K562 (cell line): ENCODE results near the gene KRTAP10-8. TPM values are rescaled to one million over a fixed set of nuclear protein-coding genes. Genes with fewer than 3 reads are reported as not detected.

ENCODE experiments used
- ATAC-seq: fragments of 200-7000 bp; cut with Tn5 transposase; 3 replicates; pipeline ENCODE4 v1.9.1; 2020; ENCODE audit warnings: moderate library complexity
- BruUV-seq: library from RNA; stranded (reverse); fragments of 400-500 nt; replicated peaks from 2 replicates; lab custom pipeline; 2021; lab: Mats Ljungman, UMichigan
- CTCF ChIA-PET: fragments of 300-600 bp; formaldehyde crosslinking; extraction: SDS; loops from one replicate; lab custom pipeline; 2021; ENCODE audit warnings: low intra/inter-chr PET ratio; lab: Yijun Ruan, JAX
- POLR2A ChIA-PET: fragments of 300-600, 350-650 bp; sonication (Branson Sonifier 250); formaldehyde crosslinking; extraction: SDS; loops from one replicate; lab custom pipeline; 2021; ENCODE audit warnings: antibody characterized with exemption, inconsistent platforms; lab: Yijun Ruan, JAX
- DNase-seq, 4 experiments: peaks; one replicate each; pipeline versions ENCODE4 v3.0.0 to v3.0.0-alpha.2; 2011 to 2018; ENCODE audit warnings: low spot score in 3 of 4, mixed read lengths in 3 of 4; ENCODE audit errors: extremely low read depth in 1 of 4
- FAIRE-seq: peaks from 2 replicates; lab custom pipeline; 2011; peaks lifted over from hg19 to GRCh38; lab: Jason Lieb, UNC
- H2AFZ ChIP-seq: 2 replicates; pipeline ENCODE4 v1.6.0; 2011; ENCODE audit warnings: low read depth, low read length, control low read depth, inconsistent platforms
- H3K27ac ChIP-seq: fragments of 200-600 bp; 3 replicates; pipeline ENCODE4 v1.8.0; 2011; ENCODE audit warnings: low read depth, mild to moderate bottlenecking, control low read depth, inconsistent platforms, low read length, moderate library complexity, mixed read lengths; ENCODE audit errors: extremely low read depth
- H3K27me3 ChIP-seq, 2 experiments: fragments of 300-600 bp in 1 of 2; 2 replicates in 1 of 2; 3 replicates in 1 of 2; pipeline versions ENCODE4 v1.6.0 to v1.8.0; 2011; ENCODE audit warnings: inconsistent platforms in 2 of 2, low read length in 2 of 2, mild to moderate bottlenecking in 1 of 2, mixed read lengths in 1 of 2, moderate library complexity in 1 of 2; ENCODE audit not compliant: control insufficient read depth in 2 of 2, insufficient read depth in 2 of 2
- H3K36me3 ChIP-seq: fragments of 300-600 bp; 3 replicates; pipeline ENCODE4 v1.8.0; 2011; ENCODE audit warnings: mild to moderate bottlenecking, low read length, inconsistent platforms; ENCODE audit not compliant: control insufficient read depth, insufficient read depth
- H3K4me1 ChIP-seq, 2 experiments: fragments of 200-600 bp in 1 of 2; replicated peaks in 1 of 2; 2 replicates in 1 of 2; 3 replicates in 1 of 2; pipeline versions ENCODE4 v1.5.1 to v1.8.0; 2011; ENCODE audit warnings: inconsistent platforms in 2 of 2, low read length in 2 of 2, mild to moderate bottlenecking in 1 of 2, mixed read lengths in 1 of 2, moderate library complexity in 1 of 2; ENCODE audit not compliant: control insufficient read depth in 2 of 2, insufficient read depth in 2 of 2
- H3K4me2 ChIP-seq: 2 replicates; pipeline ENCODE4 v1.6.1; 2011; ENCODE audit warnings: low read length, control low read depth, inconsistent platforms, mixed read lengths; ENCODE audit not compliant: insufficient read depth
- H3K4me3 ChIP-seq: fragments of 200-600 bp; sonication (generic), shearing (Covaris generic); 2 replicates; pipeline ENCODE4 v1.5.1; 2016; ENCODE audit warnings: control low read depth, inconsistent platforms
- H3K79me2 ChIP-seq: fragments of 200-600 bp; 3 replicates; pipeline ENCODE4 v1.8.0; 2011; ENCODE audit warnings: low read length, inconsistent platforms; ENCODE audit not compliant: control insufficient read depth, insufficient read depth
- H3K9ac ChIP-seq, 2 experiments: 2 replicates each; pipeline versions ENCODE4 v1.6.0 to v1.6.1; 2011; ENCODE audit warnings: low read depth in 2 of 2, low read length in 2 of 2, control low read depth in 1 of 2, inconsistent platforms in 1 of 2, mild to moderate bottlenecking in 1 of 2, mixed read lengths in 1 of 2; ENCODE audit not compliant: insufficient read depth in 1 of 2
- H3K9me1 ChIP-seq: one replicate; pipeline ENCODE4 v1.6.0; 2011; ENCODE audit warnings: inconsistent platforms, mild to moderate bottlenecking, low read length, moderate library complexity; ENCODE audit not compliant: control insufficient read depth, insufficient read depth
- H3K9me3 ChIP-seq: replicated peaks from 2 replicates; pipeline ENCODE4 v1.5.1; 2011; ENCODE audit warnings: low read depth, low read length, inconsistent platforms; ENCODE audit not compliant: control insufficient read depth, insufficient read depth
- H4K20me1 ChIP-seq: replicated peaks from 2 replicates; pipeline ENCODE4 v1.6.1; 2011; ENCODE audit warnings: low read length, inconsistent platforms, mixed read lengths; ENCODE audit not compliant: control insufficient read depth, insufficient read depth
- BCOR ChIP-seq: fragments of 450-650 bp; IDR thresholded peaks from 2 replicates; pipeline ENCODE4 v1.6.1; 2016
- DEAF1 ChIP-seq: fragments of 450-650 bp; formaldehyde crosslinking; IDR thresholded peaks from 2 replicates; pipeline ENCODE4 v1.4.0; 2020; ENCODE audit warnings: mild to moderate bottlenecking, moderate library complexity
- FOXK2 ChIP-seq, 2 experiments: fragments of 450-650 bp; IDR thresholded peaks in 1 of 2; conservative IDR thresholded peaks in 1 of 2; 2 replicates each; pipeline ENCODE4 v1.6.1; 2016; ENCODE audit warnings: low read depth in 2 of 2, mild to moderate bottlenecking in 1 of 2
- KDM1A ChIP-seq, 2 experiments: fragments of 450-650 bp; IDR thresholded peaks; 2 replicates each; pipeline ENCODE4 v1.6.1; 2016; ENCODE audit warnings: mild to moderate bottlenecking in 2 of 2
- L3MBTL2 ChIP-seq: fragments of 450-650 bp; IDR thresholded peaks from 2 replicates; pipeline ENCODE4 v1.6.1; 2016; ENCODE audit warnings: mild to moderate bottlenecking, moderate library complexity
- NCOR1 ChIP-seq: fragments of 450-650 bp; IDR thresholded peaks from 2 replicates; pipeline ENCODE4 v1.6.1; 2016; ENCODE audit warnings: mild to moderate bottlenecking, moderate library complexity
- PKNOX1 ChIP-seq: fragments of 450-650 bp; IDR thresholded peaks from 2 replicates; pipeline ENCODE4 v1.6.1; 2016
- RBM17 ChIP-seq: fragments of 200-400 bp; formaldehyde crosslinking; IDR thresholded peaks from 2 replicates; pipeline ENCODE4 v1.6.1; 2017; ENCODE audit warnings: low read depth, mild to moderate bottlenecking, low read length, borderline replicate concordance
- ZNF280A ChIP-seq: fragments of 450-650 bp; IDR thresholded peaks from 2 replicates; pipeline ENCODE4 v1.6.1; 2018; ENCODE audit warnings: mild to moderate bottlenecking, low read depth; ENCODE audit not compliant: partially characterized antibody
- ZNF384 ChIP-seq: IDR thresholded peaks from 2 replicates; pipeline ENCODE4 v1.6.1; 2012; ENCODE audit warnings: low read depth, low read length, improper control_type of control experiment
- WGBS: fragments of 100-300 bp; shearing (Covaris generic); methylation state at CpG from one replicate; pipeline ENCODE4 v1.1.6; 2016; ENCODE audit warnings: low coverage, mixed read lengths; ENCODE audit not compliant: insufficient coverage; ENCODE audit errors: missing lambda C conversion rate; 5-methylcytosine and 5-hydroxymethylcytosine counted together
- in situ Hi-C: fragments of 300-500 bp; cut with MboI; formaldehyde crosslinking; loops from 4 replicates; pipeline ENCODE4 v1.15.0; 2018; ENCODE audit warnings: inconsistent platforms, mixed read lengths
- intact Hi-C: fragments of 100-400 bp; cut with micrococcal nuclease; formaldehyde crosslinking; loops from 2 replicates; pipeline ENCODE4 v1.14.2; 2022
- polyA plus RNA-seq, 8 experiments: library from polyadenylated mRNA; depleted of rRNA in 4 of 8; stranded (reverse) in 5 of 8; unstranded in 3 of 8; fragments of >200 nt; fragmentation: Nextera tagmentation in 2 of 8; fragmentation: Illumina TruSeq in 1 of 8; extraction: Ambion mirVana in 2 of 8; extraction: Trizol in 1 of 8; gene quantifications; 2 replicates each; pipeline versions ENCODE4 v1.2.1 to v1.2.3, GENCODE V29; 2011 to 2014; ENCODE audit warnings: inconsistent platforms in 1 of 8, missing spikeins in 1 of 8
- total RNA-seq, 7 experiments: library from RNA; depleted of rRNA in 6 of 7; stranded (reverse); fragments of >200 nt in 6 of 7; fragmentation: Illumina TruSeq in 2 of 7; extraction: Trizol in 2 of 7; gene quantifications; 2 replicates each; pipeline versions ENCODE4 v1.2.1 to v1.2.3, GENCODE V29; 2011 to 2021; ENCODE audit warnings: low replicate concordance in 1 of 7

Gene KRTAP10-8
- total and polyA plus RNA-seq, 9 of the 15 experiments (the other 6 are each of a cell fraction or from before 2014, with no cell fraction given): not detected

- Histone ChIP-seq H3K4me3 (no peak overlapping the region), H2AFZ (no peak overlapping the region), H4K20me1 (no peaks in the 10 kb centered on the region), H3K9ac (peak overlapping the region in 1 of 2 experiments; percentile 68; a peak in 1 of 4 replicates), H3K79me2 (no peaks in the 10 kb centered on the region), H3K4me2 (no peak overlapping the region), H3K4me1 (peaks cover 19 to 37% of the 10 kb centered on the region in 2 experiments), H3K27me3 (peaks cover 0 to 9% of the 10 kb centered on the region in 2 experiments; a peak in 1 of 5 replicates), H3K9me3 (no peaks in the 10 kb centered on the region; the same call in 1 of the 2 replicates), H3K27ac (no peak overlapping the region), H3K9me1 (no peaks in the 10 kb centered on the region), H3K36me3 (no peaks in the 10 kb centered on the region)
- intact Hi-C loops (no loop called here), in situ Hi-C loops (no loop called here)
- TF ChIP-seq KDM1A (IDR thresholded peaks at IDR 0.05) (no peak), FOXK2 (conservative IDR thresholded peaks at IDR 0.05 in 1 of 2, IDR thresholded peaks at IDR 0.05 in 1 of 2; ENCODE audit: low read depth in 2 of 2) (no peak), DEAF1 (CRISPR knock-in tag) (no peak), L3MBTL2 (no peak), RBM17 (no peak), ZNF280A (no peak), NCOR1 (no peak), ZNF384 (no peak), PKNOX1 (no peak), BCOR (no peak)
- no peak for ATAC-seq
- ChIA-PET POLR2A (interaction anchor here (0.6 kb wide), 1 partner anchor 96 kb away, joined by 3 read pairs; no protein-coding TSS in a partner anchor), CTCF (no interaction called here)
- no TSS peak for BruUV-seq
- no peak for DNase-seq
- WGBS: 1% methylated on average over 24 of the region's 24 CpGs
- no peak for FAIRE-seq
Measured at GRCh38 chr21:44589586-44590305, 22.1 kb upstream of the KRTAP10-8 start.
